Fibroblast of skin of right biceps (primary cell): ENCODE measurements around the gene CRPPA.

Experiments used
- DNase-seq: peaks from one replicate; pipeline ENCODE4 v3.0.0-alpha.2; 2013

CRPPA gene

DNA sequence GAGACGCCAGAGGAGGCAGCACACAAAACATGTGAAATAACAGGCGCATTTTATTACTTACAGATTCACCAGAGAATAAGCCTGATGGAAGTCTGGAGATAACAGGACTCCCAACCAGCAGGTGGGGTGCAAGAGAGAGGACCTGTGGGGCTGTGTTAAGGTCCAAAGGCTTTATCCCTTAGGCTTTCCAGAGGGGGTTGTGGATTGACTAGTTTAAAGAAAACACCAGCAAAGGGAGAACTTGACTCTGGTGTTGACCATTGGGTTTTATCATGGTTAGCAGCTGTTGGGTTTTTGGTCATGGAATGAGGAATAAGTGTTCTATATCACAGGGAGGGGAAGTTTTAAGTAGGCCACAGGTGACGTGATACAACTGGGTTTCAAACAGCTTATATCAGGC, 1.6 kb upstream of the CRPPA start:
- no peak for DNase-seq

- DNase-seq = peak; percentile 64
These were observed 731 bp upstream of the CRPPA start for GRCh38 chr7:16422103-16422435.

DNA sequence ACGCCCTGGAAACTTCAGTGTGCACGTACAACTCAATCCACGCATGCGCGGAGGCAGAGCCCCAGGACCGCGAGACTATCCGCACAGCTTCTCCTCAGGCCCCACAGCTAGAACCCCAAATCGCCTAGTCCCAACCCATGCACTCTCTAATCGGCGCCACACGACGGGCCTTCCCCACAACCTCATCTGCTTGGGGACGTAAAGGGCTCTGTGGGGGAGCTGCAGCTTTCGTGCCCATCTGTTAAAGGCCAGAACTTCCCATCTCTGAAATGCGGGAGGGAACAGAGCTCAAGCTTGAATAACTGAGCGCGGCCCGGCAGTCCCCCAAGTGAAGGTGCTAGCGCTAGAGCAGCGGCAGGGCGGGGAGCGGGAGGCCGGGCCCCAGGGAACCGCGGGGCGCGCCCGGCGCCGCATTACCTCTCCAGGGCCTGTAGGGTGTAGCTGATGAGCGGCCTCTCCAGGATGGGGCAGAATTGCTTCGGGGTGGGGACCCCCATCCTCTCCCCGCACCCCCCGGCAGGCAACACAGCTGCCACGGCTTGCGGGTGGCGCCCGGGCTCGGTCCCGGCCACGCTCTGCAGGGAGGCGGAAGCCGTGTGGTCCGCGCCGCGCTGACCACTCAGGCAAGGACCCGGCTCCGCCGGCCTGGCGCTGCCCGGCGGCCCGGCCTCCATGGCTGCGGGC, 547 bp downstream of the CRPPA start:
- peak; percentile 92 for DNase-seq

GRCh38 chr7:16420329-16420648, 1.0 kb downstream of the CRPPA start:
- no peak for DNase-seq

GRCh38 chr7:16419859-16420258, 1.5 kb downstream of the CRPPA start:
- no peak for DNase-seq

DNA sequence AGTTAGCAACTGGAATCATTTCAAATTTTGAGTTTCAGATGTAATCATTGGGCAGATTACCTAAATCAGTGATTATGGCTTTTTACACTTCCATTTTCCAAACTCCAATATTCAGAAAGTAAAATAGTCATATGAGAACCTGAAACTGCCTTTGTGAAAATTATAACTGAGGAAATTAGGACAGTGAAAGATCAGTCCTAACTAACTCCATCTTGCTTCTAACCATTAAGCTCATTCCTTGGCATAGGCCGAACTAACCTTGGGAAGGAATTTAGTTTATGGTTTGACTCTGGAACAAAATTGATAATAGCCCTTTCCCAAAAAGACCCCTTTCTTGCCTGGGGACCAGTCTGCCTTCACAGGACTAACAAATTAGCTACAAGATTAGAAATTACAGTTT, 2.2 kb downstream of the CRPPA start:
- no peak for DNase-seq

- DNase-seq = no peak
These were observed 3.4 kb downstream of the CRPPA start for GRCh38 chr7:16417906-16418305.

DNA sequence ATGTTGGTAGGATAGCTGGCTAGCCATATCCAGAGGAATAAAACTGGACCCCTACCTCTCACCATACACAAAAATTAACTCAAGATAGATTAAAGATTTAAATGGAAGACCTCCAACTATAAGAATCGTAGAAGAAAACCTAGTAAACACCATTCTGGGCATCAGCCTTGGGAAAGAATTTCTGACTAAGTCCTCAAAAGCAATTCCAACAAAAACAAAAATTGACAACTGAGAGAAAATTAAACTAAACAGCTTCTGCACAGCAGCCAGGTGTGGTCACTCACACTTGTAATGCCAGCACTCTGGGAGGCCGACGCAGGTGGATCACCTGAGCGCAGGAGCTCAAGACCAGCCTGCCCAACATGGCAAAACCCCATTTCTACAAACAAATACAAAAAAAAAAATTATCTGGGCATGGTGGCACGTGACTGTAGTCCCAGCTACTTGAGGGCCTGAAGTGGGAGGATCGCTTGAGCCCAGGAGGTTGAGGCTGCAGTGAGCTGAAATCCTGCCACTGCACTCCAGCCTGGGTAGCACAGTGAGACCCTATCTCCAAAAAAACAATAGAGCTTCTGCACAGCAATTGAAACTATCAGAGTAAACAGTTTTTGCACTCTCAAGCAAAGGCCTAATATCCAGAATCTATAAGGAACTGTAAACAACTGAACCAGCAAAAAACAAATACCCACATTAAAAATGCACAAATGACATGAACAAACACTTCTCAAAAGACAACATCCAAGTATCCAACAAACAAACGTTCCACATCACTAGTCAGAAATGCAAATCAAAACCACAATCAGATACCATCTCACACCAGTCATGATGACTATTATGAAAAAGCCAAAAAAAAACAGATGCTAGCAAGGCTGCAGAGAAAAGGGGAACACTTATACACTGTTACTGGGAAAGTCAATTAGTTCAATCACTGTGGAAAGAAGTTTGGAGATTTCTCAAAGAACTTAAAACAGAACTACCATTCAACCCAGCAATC, 4.8 kb downstream of the CRPPA start:
- DNase-seq = peak; percentile 72

- DNase-seq = no peak
These were observed 8.8 kb downstream of the CRPPA start for GRCh38 chr7:16412274-16413254.

- DNase-seq = peak; percentile 53
These were observed 9.9 kb downstream of the CRPPA start for GRCh38 chr7:16411391-16411790.

- DNase-seq = no peak
These were observed 11.6 kb downstream of the CRPPA start for GRCh38 chr7:16409777-16410176.

- DNase-seq = no peak
These were observed 16.7 kb downstream of the CRPPA start for GRCh38 chr7:16404636-16405035.

- DNase-seq = no peak
These were observed 17.9 kb downstream of the CRPPA start for GRCh38 chr7:16403475-16403874.

GRCh38 chr7:16402940-16403339, 18.4 kb downstream of the CRPPA start:
- no peak for DNase-seq

- DNase-seq = no peak
These were observed 19.2 kb downstream of the CRPPA start for GRCh38 chr7:16402091-16402490.

DNA sequence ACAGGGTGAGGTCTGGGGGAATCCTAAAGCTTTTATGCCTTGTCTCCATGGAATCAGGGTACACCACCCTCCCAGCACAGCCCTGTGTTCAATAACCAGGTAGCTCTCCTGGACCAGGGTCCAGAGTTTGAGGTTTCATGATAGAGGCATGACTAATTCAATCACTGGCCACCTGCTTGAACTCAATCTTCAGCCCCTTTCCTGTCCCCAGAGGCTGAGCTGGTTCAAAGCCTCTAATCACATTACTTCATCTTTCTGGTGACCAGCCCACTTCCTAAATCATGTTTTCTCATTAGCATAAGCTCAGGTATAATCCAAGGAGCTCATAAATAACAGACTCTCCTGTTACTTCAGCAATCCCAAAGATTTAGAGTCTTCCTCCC, 20.5 kb downstream of the CRPPA start:
- DNase-seq = no peak

GRCh38 chr7:16399916-16400892, 21.1 kb downstream of the CRPPA start:
- no peak for DNase-seq

DNA sequence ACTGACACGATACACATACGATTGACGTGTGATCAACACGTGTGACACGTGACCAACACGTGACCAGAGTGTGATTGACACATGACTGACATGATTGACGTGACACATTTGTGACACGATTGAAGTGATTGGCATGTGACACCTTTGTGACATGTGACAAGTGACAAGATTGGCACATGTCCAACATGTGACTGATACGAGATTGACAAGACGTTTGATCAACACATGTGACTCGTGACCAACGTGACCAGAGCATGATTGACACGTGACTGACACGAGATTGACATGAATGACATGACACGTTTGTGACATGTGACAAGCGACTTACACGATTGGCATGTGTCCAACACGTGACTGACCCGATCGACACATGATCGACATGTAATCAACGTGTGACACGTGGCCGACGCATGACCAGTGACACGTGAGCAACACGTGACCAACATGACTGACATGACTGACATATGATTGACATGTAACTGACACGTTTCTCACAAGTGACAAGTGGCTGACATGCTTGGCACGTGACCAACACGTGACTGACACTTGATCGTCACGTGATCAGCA, 22.0 kb downstream of the CRPPA start:
- DNase-seq = no peak

DNA sequence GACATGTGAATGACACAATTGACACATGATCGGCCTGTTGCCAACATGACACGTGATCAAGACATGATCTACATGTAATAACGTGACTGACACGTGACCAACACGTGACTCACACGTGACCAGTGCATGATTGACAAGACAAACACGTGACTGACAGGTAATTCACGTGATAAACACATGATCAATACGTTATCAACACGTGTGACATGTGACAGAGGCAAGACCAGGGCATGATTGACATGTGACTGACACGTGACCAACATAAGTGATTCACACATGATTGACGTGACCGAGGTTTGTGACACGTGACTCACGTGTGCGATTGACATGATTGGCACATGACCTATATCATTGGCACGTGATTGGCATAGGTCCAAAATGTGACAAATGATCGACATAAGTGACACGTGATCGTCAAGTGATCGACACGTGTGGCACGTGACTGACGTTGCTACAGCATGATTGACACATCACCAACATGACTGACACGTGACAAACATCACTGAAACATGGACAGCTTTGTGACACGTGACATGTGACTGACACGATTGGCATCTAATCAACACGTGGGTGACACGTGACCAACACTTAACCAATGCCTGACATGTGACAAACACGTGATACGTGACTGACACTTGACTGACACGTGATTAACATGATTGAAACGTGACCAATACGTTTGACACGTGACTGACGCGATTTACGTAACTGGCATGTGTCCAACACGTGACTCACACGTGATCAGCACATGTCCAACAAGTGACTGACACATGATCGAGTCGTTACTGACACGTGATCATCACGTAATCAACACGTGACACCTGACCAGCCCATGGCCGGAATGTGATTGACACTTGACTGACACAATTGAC, 23.0 kb downstream of the CRPPA start:
- DNase-seq = no peak

GRCh38 chr7:16397501-16398145, 23.7 kb downstream of the CRPPA start:
- DNase-seq = no peak
